HG02571 (cell line): Measurements from ENCODE around the gene CHKB.
"Not testable (repeated sequence)": the region's sequence is repeated elsewhere in the genome, so short reads cannot be mapped to it uniquely, and the experiment has no call there.

ENCODE experiments used
- ATAC-seq: cut with Tn5 transposase; IDR thresholded peaks from one replicate; pipeline ENCODE4 v1.9.1; 2021; ENCODE audit warnings: mild to moderate bottlenecking, moderate library complexity; ENCODE audit not compliant: unreplicated experiment

CHKB gene

DNA sequence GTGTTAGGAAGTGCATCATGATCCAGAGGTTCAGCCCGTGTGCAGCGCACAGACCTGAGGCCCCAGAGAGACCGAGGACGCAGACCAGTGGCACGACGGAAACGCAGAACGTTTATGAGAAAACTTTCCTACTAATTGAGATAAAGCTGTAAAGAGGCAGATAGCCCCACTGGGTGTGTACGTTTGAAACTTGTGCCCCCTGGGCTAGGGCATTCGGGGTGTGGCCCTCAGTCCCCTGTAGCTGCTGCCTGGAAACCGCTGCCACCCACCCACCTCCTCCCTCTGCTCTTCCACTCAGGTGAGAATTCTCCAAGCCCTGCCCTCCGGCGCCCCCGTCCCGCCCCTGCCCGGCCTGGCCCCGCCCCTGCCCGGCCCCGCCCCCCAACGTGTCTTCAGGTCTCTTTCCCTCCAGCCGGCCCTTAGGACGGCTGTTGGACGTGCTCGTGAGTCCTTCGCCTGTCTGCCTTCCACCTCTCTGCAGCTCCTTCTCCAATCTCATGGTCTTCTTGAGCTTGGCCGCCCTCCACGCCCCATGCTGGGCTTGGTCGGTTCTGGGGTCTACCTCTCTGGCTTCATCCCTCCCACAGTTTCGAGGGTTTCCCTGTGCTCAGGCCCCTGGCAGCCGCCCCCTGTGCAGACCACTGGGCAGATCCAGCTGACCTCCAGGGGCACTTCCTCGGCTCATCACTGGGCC is 30.0 kb upstream of the CHKB start:
- ATAC-seq: no peak

- no peak for ATAC-seq
These were observed 29.5 kb upstream of the CHKB start for GRCh38 chr22:50612168-50612527.

GRCh38 chr22:50611341-50612060 is 28.9 kb upstream of the CHKB start:
- ATAC-seq: no peak

DNA sequence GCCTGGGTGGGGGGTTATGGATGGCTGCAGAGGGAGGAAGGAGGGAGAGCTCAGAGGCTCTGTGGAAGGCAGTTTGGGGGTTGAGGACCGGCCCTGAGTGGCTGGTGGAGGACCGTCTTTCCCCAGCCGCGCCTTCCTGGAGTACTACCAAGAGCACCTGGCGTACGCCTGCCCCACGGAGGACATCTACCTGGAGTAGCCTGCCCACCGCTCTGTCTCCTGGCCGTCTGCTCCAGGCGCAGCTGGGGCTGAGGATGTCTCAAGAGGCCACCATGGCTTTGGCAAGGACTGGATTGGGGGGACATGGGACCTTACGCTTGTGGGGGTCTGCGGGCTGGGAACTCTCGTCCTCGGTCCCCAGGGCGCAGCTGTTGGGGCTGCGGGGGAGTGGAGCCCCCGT is 27.9 kb upstream of the CHKB start:
- no peak for ATAC-seq

- no peak for ATAC-seq
These were observed 27.4 kb upstream of the CHKB start for GRCh38 chr22:50610041-50610451.

DNA sequence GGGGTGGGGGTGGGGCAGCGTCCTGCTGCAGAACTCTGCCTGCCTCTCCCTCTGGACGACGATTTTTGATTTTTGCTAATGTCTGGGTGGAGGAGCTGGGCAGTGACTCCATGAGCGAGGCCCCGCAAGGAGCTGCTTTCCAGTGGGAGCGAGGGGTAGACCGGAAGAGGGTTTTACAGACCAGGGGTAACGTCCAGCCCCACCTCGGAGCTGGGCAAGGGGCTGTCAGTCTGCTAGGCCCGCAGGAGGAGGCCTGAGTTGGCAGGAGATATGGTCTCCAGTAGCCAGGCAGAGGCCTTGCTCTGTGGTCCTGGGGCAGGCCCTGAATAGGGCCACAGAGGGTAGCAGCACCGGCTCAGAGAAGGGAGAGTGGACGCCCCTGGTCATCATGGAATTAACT is 26.9 kb upstream of the CHKB start:
- no peak for ATAC-seq

GRCh38 chr22:50608996-50609395 is 26.3 kb upstream of the CHKB start:
- ATAC-seq: no peak

DNA sequence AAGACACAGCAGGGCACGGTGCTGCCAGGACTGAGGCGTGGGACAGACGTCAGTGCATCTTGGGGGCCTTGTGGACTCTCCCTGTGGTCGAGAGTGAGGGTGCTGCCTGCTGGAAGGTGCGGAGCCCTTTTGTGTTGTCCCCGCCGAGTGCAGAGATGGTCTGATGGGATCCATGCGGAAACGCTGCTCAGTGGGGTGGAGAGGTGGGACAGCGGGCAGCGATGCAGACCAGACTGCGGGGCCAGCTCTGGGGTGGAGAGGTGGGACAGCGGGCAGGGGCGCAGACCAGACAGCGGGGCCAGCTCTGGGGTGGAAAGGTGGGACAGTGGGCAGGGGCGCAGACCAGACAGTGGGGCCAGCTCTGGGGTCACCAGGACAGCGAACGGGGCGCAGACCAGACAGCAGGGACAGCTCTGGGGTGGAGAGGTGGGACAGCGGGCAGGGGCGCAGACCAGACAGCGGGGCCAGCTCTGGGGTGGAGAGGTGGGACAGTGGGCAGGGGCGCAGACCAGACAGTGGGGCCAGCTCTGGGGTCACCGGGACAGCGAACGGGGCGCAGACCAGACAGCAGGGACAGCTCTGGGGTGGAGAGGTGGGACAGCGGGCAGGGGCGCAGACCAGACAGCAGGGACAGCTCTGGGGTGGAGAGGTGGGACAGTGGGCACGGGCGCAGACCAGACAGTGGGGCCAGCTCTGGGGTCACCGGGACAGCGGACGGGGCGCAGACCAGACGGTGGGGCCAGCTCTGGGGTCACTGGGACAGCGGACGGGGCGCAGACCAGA is 25.6 kb upstream of the CHKB start:
- ATAC-seq: not testable (repeated sequence)

DNA sequence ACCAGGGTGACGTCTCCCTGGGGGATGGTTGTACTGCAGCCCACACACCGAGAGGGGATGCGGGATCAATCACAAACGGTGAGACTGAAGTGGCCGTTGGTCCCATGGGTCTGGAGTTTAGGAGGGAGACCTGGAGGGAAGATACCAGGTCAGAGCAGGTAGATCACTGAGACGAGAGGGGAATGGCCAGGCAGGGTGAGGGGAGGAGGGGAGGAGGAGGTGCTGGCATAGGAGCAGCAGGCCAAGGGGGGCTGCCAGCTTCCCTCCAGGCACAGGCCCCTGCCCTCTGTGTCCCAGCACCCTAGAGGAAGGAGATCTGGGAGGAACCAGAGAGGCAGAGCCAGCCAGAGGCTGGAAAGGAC is 25.0 kb upstream of the CHKB start:
- no peak for ATAC-seq

DNA sequence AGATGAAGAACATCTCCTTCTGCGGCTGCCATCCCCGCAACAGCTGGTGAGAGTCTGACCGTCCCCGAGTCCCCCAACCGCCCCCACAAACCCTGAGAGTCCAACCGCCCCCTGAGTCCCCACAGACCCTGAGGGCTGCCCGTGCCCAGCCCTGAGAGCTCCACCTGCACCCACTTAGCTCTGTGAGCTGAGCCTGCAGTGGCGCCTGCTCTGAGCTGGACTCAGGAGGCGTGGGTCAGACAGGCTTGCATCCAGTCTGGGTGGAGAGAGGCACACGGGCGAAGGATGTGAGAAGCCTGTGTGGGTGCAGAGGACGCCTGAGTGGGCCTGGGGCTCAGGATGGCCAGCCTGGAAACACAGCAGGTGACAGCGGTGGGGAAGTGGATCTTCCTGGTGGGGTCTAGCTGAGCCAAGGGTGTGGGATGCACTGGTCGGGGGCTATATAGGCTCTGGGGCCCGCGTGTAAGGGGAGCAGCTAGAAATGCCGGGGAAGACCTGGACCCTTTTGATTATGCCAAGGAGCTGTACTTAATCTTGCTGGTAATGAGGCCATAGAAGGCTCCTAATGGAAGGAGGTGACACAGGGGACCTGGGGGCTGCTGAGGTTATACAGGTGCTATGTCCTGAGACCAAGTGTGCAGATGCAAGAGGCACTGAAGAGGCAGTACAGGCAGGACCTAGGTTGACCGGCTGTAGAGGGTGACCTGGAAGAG is 24.5 kb upstream of the CHKB start:
- ATAC-seq: no peak

DNA sequence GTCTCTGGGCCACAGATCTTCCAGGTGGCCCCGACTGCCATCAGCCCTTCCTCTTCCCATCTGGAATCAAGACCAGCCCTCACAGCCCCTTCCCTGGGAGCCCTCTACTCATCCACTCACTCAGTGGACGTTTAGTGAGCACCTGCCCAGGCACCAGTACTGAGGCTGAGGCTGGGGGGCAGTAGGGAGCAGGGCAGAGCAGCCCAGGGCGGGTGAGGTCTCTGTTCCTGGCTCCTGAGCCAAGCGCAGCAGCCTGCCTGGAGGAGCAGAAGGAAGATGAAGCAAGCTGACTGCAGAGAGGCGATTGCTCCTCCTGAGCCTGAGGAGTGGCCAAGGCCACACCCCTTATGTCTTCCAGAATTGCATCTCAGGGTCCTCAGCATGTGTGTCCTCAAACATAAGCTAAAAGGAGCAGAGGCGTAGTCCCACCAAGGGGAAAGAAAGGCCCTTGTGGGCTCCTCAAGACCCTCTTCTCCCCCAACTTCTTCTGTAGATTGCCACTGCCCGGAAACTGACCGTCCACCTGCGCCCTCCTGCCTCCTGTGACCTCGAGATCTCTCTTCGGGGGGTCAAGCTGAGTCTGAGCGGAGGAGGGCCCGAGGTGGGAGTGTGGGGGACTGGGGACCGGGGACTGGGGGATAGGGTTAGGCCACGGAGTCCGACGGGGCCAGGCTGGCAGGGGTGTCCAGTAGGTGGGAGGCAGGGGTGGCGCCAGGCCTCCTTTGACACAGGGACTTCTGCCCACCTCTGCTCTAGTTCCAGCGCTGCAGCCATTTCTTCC is 23.7 kb upstream of the CHKB start:
- ATAC-seq: no peak

GRCh38 chr22:50605613-50606074 is 23.0 kb upstream of the CHKB start:
- ATAC-seq: no peak

GRCh38 chr22:50605002-50605612 is 22.5 kb upstream of the CHKB start:
- no peak for ATAC-seq

- ATAC-seq: no peak
These were observed 21.8 kb upstream of the CHKB start for GRCh38 chr22:50604256-50605001.

GRCh38 chr22:50603511-50604255 is 21.0 kb upstream of the CHKB start:
- no peak for ATAC-seq

GRCh38 chr22:50602338-50602700 is 19.7 kb upstream of the CHKB start:
- ATAC-seq: no peak

- ATAC-seq: no peak
These were observed 19.2 kb upstream of the CHKB start for GRCh38 chr22:50601669-50602337.

GRCh38 chr22:50600967-50601668 is 18.5 kb upstream of the CHKB start:
- no peak for ATAC-seq
